Heart left ventricle (tissue), 13 donors: ENCODE results near the gene C11orf68.

Experiments
- POLR2A ChIP-seq, 2 donors: fragments of 450-650 bp; IDR thresholded peaks; one replicate each; pipeline ENCODE4 v1.6.1; 2017; ENCODE audit warnings: antibody characterized with exemption in 2 of 2, mild to moderate bottlenecking in 2 of 2, moderate library complexity in 2 of 2
- TF ChIP-seq, protein P1 (sequence below), 12 donors: fragments of 200-600 bp; sonication (generic) in 4 of 12; IDR thresholded peaks; one replicate each; pipeline versions ENCODE4 v1.5.0 to v1.8.0; 2018 to 2022; ENCODE audit warnings: antibody characterized with exemption in 12 of 12, mild to moderate bottlenecking in 5 of 12
- donor health status: ischemic (EF 13 %, LVEDD 7.1; RV severe dilation, severe dysfunction).
- donor health status: DM: no; HTN: yes; CAD: no.
- donor health status: DM: no; HTN: no; CAD: no.
- donor health status: ischemic (EF 25% LVEDD 6.9; RV normal size, moderate dysfunction).
- donor health status: ischemic (EF 25% LVEDD 5.7; RV mildly dilated, moderate dysfunction).
- donor health status: ischemic (EF 35%, LVEDD 5.7; RV mildly dilated, moderate dysfunction).
- donor health status: nonischemic (EF 11% LVEDD 7.7; RV severe dilation, severe dysfunction).
- donor health status: DM: yes; HTN: yes; CAD: no.
- donor health status: PGD.
- donor health status: ischemic (EF 29% LVEDD 5.4; RV normal size, mild dysfunction).
- donor health status: nonischemic (EF 23%, LVEDD 6.1; RV moderate dilation, normal function).

DNA sequence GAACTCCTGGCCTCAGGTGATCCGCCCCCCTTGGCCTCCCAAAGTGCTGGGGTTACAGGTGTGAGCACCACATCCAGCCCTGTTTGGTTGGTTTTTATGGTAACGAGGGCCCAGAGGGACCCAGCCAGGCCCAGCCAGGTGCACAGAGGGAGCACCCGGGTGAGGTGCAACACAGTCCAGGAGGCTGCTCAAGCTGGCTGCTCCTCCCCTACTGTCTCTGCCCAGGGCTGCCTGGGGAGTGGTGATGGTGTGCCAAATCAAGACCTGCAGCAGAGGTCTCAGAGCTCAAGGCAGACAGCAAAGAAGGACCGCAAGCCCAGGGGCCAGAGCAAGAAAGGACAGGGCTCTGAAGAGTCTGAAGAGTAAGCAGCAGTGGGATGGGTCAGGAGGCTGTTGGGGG lies 27.8 kb upstream of the C11orf68 start:
- no peak for TF ChIP-seq POLR2A (IDR thresholded peaks at IDR 0.05)
- TF ChIP-seq, protein P1, sequence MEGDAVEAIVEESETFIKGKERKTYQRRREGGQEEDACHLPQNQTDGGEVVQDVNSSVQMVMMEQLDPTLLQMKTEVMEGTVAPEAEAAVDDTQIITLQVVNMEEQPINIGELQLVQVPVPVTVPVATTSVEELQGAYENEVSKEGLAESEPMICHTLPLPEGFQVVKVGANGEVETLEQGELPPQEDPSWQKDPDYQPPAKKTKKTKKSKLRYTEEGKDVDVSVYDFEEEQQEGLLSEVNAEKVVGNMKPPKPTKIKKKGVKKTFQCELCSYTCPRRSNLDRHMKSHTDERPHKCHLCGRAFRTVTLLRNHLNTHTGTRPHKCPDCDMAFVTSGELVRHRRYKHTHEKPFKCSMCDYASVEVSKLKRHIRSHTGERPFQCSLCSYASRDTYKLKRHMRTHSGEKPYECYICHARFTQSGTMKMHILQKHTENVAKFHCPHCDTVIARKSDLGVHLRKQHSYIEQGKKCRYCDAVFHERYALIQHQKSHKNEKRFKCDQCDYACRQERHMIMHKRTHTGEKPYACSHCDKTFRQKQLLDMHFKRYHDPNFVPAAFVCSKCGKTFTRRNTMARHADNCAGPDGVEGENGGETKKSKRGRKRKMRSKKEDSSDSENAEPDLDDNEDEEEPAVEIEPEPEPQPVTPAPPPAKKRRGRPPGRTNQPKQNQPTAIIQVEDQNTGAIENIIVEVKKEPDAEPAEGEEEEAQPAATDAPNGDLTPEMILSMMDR (IDR thresholded peaks at IDR 0.05) = no peak
